A549 (cell line): ENCODE data around the gene ADAM8. TPM values are rescaled to one million over a fixed set of nuclear protein-coding genes. Genes with fewer than 3 reads are reported as not detected.

Experiments
- ATAC-seq, 2 experiments: fragments of 200-7000 bp in 1 of 2; fragments of >200 bp in 1 of 2; cut with Nextera tagmentation in 1 of 2; cut with Tn5 transposase in 1 of 2; 3 replicates each; pipeline versions ENCODE4 v1.8.0 to v1.9.1; 2018 to 2020; ENCODE audit warnings: mild to moderate bottlenecking in 1 of 2, moderate library complexity in 1 of 2
- CTCF ChIA-PET: fragments of 300-600 bp; sonication (Branson Sonifier 250); formaldehyde crosslinking; extraction: SDS; loops from one replicate; lab custom pipeline; 2021; ENCODE audit warnings: antibody characterized with exemption, inconsistent platforms; lab: Yijun Ruan, JAX
- POLR2A ChIA-PET: fragments of 350-600 bp; formaldehyde crosslinking; extraction: SDS; loops from one replicate; lab custom pipeline; 2021; ENCODE audit warnings: antibody characterized with exemption, inconsistent platforms; lab: Yijun Ruan, JAX
- DNase-seq, 2 experiments: peaks; one replicate each; pipeline versions ENCODE4 v3.0.0 to v3.0.0-alpha.2; 2011 to 2016; ENCODE audit warnings: low read depth in 1 of 2, low spot score in 1 of 2
- FAIRE-seq: peaks from 2 replicates; lab custom pipeline; 2011; peaks lifted over from hg19 to GRCh38; lab: Jason Lieb, UNC
- H3K27ac ChIP-seq, 2 experiments: fragments of >200 bp; sonication (Bioruptor Twin); formaldehyde crosslinking; 3 replicates each; pipeline ENCODE4 v1.5.1; 2016 to 2017
- H3K4me1 ChIP-seq: fragments of >200 bp; sonication (Bioruptor Twin); formaldehyde crosslinking; 3 replicates; pipeline ENCODE4 v1.6.1; 2016
- H3K4me2 ChIP-seq: fragments of >200 bp; sonication (Bioruptor Twin); formaldehyde crosslinking; 3 replicates; pipeline ENCODE4 v1.6.1; 2016
- H3K4me3 ChIP-seq: fragments of >200 bp; sonication (Bioruptor Twin); formaldehyde crosslinking; 3 replicates; pipeline ENCODE4 v1.5.1; 2016
- H3K9me3 ChIP-seq: fragments of >200 bp; sonication (Bioruptor Twin); formaldehyde crosslinking; 3 replicates; pipeline ENCODE4 v1.6.1; 2016
- CEBPB ChIP-seq, 2 experiments: fragments of >200 bp in 1 of 2; sonication (Bioruptor Twin) in 1 of 2; formaldehyde crosslinking in 1 of 2; IDR thresholded peaks; 2 replicates each; pipeline ENCODE4 v1.6.1; 2012 to 2016
- CHD4 ChIP-seq: fragments of 200-600 bp; sonication (generic); IDR thresholded peaks from 2 replicates; pipeline ENCODE4 v1.6.1; 2016; ENCODE audit warnings: antibody characterized with exemption, mild to moderate bottlenecking, borderline replicate concordance
- EP300 ChIP-seq, 2 experiments: fragments of >200 bp; sonication (Bioruptor Twin); formaldehyde crosslinking; IDR thresholded peaks; 2 replicates in 1 of 2; 3 replicates in 1 of 2; pipeline ENCODE4 v1.6.1; 2016 to 2017
- FOSL2 ChIP-seq, 2 experiments: fragments of 450-650 bp in 1 of 2; fragments of >200 bp in 1 of 2; sonication (Bioruptor Twin) in 1 of 2; formaldehyde crosslinking; IDR thresholded peaks; 2 replicates each; pipeline versions ENCODE4 v1.5.0 to v1.6.1; 2016 to 2020; ENCODE audit warnings: mild to moderate bottlenecking in 1 of 2, moderate library complexity in 1 of 2
- FOXS1 ChIP-seq: fragments of 250-450 bp; sonication (Bioruptor Pico); IDR thresholded peaks from 2 replicates; pipeline ENCODE4 v1.5.0; 2020; ENCODE audit warnings: mild to moderate bottlenecking, moderate library complexity
- GATA3 ChIP-seq: IDR thresholded peaks from 2 replicates; pipeline ENCODE4 v1.6.1; 2012; ENCODE audit warnings: borderline replicate concordance
- HEYL ChIP-seq: fragments of 250-450 bp; sonication (Bioruptor Pico); IDR thresholded peaks from 2 replicates; pipeline ENCODE4 v1.8.0; 2021; ENCODE audit warnings: mild to moderate bottlenecking, moderate library complexity
- HOXA7 ChIP-seq: fragments of 250-450 bp; sonication (Bioruptor Pico); IDR thresholded peaks from 2 replicates; pipeline ENCODE4 v1.5.0; 2020; ENCODE audit warnings: mild to moderate bottlenecking, moderate library complexity
- JUN ChIP-seq, 2 experiments: fragments of >200 bp; sonication (Bioruptor Twin); formaldehyde crosslinking; IDR thresholded peaks; 2 replicates in 1 of 2; 3 replicates in 1 of 2; pipeline ENCODE4 v1.6.1; 2016 to 2017
- NPAS2 ChIP-seq: fragments of 250-450 bp; sonication (Bioruptor Pico); IDR thresholded peaks from 2 replicates; pipeline ENCODE4 v1.8.0; 2022; ENCODE audit warnings: mild to moderate bottlenecking, moderate library complexity, borderline replicate concordance
- NR3C1 ChIP-seq: fragments of >200 bp; sonication (Bioruptor Twin); formaldehyde crosslinking; IDR thresholded peaks from 3 replicates; pipeline ENCODE4 v1.6.1; 2017
- PHF8 ChIP-seq: fragments of 200-600 bp; sonication (generic); IDR thresholded peaks from 2 replicates; pipeline ENCODE4 v1.6.1; 2016; ENCODE audit warnings: low read depth, mild to moderate bottlenecking, antibody characterized with exemption, moderate library complexity, borderline replicate concordance
- POLR2A ChIP-seq: IDR thresholded peaks from 2 replicates; pipeline ENCODE4 v1.6.1; 2012; ENCODE audit warnings: mild to moderate bottlenecking, low read length
- RAD21 ChIP-seq, 2 experiments: fragments of >200 bp in 1 of 2; sonication (Bioruptor Twin) in 1 of 2; formaldehyde crosslinking in 1 of 2; IDR thresholded peaks in 1 of 2; conservative IDR thresholded peaks in 1 of 2; 2 replicates in 1 of 2; 3 replicates in 1 of 2; pipeline ENCODE4 v1.6.1; 2012 to 2018; ENCODE audit warnings: inconsistent platforms in 1 of 2
- RARB ChIP-seq: fragments of 250-450 bp; sonication (Bioruptor Pico); IDR thresholded peaks from 2 replicates; pipeline ENCODE4 v1.8.0; 2021; ENCODE audit warnings: mild to moderate bottlenecking, moderate library complexity
- RCOR1 ChIP-seq: fragments of 150-350 bp; IDR thresholded peaks from 2 replicates; pipeline ENCODE4 v1.6.1; 2014; ENCODE audit warnings: antibody characterized with exemption, low read length, low read depth
- ZFP36 ChIP-seq: fragments of 450-650 bp; IDR thresholded peaks from 2 replicates; pipeline ENCODE4 v1.6.1; 2014; ENCODE audit warnings: borderline replicate concordance; ENCODE audit not compliant: partially characterized antibody
- ZNF302 ChIP-seq: fragments of 250-450 bp; sonication (Bioruptor Pico); IDR thresholded peaks from 2 replicates; pipeline ENCODE4 v1.9.0; 2021; ENCODE audit warnings: inconsistent platforms, mild to moderate bottlenecking, moderate library complexity
- ZSCAN20 ChIP-seq: fragments of 250-450 bp; sonication (Bioruptor Pico); IDR thresholded peaks from 2 replicates; pipeline ENCODE4 v1.8.0; 2022; ENCODE audit warnings: mild to moderate bottlenecking, moderate library complexity
- WGBS: methylation state at CpG from one replicate; pipeline ENCODE4 v1.1.6; 2017; ENCODE audit errors: missing lambda C conversion rate; 5-methylcytosine and 5-hydroxymethylcytosine counted together
- polyA plus RNA-seq, 4 experiments: library from polyadenylated mRNA; depleted of rRNA in 3 of 4; stranded (reverse); fragments of >200 nt; fragmentation: RNase III in 1 of 4; extraction: RNeasy Plus Mini Kit Qiagen cat#74134 plus additional on column Dnase treatment in 1 of 4; gene quantifications; 2 replicates in 3 of 4; 3 replicates in 1 of 4; pipeline ENCODE4 v1.2.3, GENCODE V29; 2011 to 2017
- TF ChIP-seq, protein P1 (sequence below): IDR thresholded peaks from 2 replicates; pipeline ENCODE4 v1.6.1; 2012
- TF ChIP-seq, protein P2 (sequence below): fragments of >200 bp; sonication (Bioruptor Twin); formaldehyde crosslinking; IDR thresholded peaks from 3 replicates; pipeline ENCODE4 v1.6.1; 2016
- TF ChIP-seq, protein P3 (sequence below): IDR thresholded peaks from 2 replicates; pipeline ENCODE4 v1.6.1; 2012
- TF ChIP-seq, protein P4 (sequence below): fragments of >200 bp; sonication (Bioruptor Twin); formaldehyde crosslinking; IDR thresholded peaks from 3 replicates; pipeline ENCODE4 v1.5.1; 2016
- TF ChIP-seq, protein P5 (sequence below): fragments of 450-650 bp; IDR thresholded peaks from 2 replicates; pipeline ENCODE4 v1.6.1; 2014; ENCODE audit warnings: antibody characterized with exemption

Gene ADAM8
- polyA plus RNA-seq, 2 of the 4 experiments (the other 2 are of a cell fraction), result 1.4 to 4.1 TPM

DNA sequence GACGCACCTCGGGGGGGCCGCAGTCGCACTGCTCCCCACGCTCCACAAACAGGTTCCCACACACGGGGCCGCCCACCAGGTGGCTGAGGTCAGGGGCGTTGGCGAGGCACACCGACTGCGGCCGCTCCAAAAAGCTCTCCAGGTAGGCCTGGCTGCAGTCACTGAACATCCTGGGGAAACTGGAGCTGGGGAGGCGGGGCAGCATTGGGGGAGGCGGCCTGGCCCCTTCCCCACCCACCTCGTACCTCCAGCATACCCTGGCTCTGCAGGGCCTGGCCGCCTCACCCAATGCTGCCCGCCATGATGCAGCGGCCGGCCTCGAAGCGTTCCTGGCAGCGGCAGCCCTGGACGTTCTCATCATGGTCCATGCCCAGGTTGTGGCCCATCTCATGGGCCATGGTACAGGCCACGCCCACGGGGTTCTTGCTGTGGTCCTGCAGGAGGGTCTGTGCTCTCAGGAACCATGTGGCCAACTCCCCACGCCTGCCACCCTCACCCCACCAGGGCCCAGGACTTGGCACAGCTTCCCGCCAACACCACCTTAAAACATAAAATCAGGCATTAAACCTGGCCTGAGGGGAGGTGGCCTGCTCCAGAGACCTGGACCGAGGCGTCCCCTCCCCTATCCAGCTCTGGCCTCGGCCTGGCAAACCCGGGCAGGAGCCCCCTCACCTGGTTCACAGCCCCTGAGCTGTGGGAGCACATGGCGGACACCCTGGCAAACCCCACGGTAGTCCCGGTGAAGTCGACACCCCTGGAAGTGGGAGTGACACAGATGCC is 5.0 kb downstream of the ADAM8 start:
- Histone ChIP-seq H3K4me1 (no peaks in the 10 kb centered on the region), H3K4me2 (no peak overlapping the region), H3K9me3 (no peaks in the 10 kb centered on the region), H3K27ac (no peak overlapping the region), H3K4me3 (no peak overlapping the region)
- no peak for DNase-seq
- TF ChIP-seq ZNF302, result no peak
- TF ChIP-seq, protein P1, sequence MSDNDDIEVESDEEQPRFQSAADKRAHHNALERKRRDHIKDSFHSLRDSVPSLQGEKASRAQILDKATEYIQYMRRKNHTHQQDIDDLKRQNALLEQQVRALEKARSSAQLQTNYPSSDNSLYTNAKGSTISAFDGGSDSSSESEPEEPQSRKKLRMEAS, result no peak
- no peak for TF ChIP-seq POLR2A
- TF ChIP-seq ZSCAN20, result no peak
- TF ChIP-seq JUN (IDR thresholded peaks at IDR 0.05), result no peak
- no peak for TF ChIP-seq FOXS1 (CRISPR knock-in tag)
- TF ChIP-seq CEBPB (IDR thresholded peaks at IDR 0.05), result no peak
- TF ChIP-seq HEYL, result no peak
- TF ChIP-seq FOSL2 (IDR thresholded peaks at IDR 0.05), result no peak
- TF ChIP-seq FOSL2 (CRISPR knock-in tag; IDR thresholded peaks at IDR 0.05), result no peak
- no peak for TF ChIP-seq CHD4
- TF ChIP-seq NPAS2, result no peak
- TF ChIP-seq PHF8, result no peak
- no peak for TF ChIP-seq HOXA7 (CRISPR knock-in tag)
- TF ChIP-seq, protein P2, sequence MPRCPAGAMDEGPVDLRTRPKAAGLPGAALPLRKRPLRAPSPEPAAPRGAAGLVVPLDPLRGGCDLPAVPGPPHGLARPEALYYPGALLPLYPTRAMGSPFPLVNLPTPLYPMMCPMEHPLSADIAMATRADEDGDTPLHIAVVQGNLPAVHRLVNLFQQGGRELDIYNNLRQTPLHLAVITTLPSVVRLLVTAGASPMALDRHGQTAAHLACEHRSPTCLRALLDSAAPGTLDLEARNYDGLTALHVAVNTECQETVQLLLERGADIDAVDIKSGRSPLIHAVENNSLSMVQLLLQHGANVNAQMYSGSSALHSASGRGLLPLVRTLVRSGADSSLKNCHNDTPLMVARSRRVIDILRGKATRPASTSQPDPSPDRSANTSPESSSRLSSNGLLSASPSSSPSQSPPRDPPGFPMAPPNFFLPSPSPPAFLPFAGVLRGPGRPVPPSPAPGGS, result no peak
- ATAC-seq, result no peak
- POLR2A ChIA-PET, result no interaction called here
- CTCF ChIA-PET, result interaction anchor here (0.8 to 2.1 kb wide), 3 partner anchors 9 to 14 kb away, joined by 3 to 9 read pairs (median 3); no protein-coding TSS in a partner anchor
- WGBS, result 66% methylated on average over 20 of the region's 35 CpGs
- FAIRE-seq, result no peak

DNA sequence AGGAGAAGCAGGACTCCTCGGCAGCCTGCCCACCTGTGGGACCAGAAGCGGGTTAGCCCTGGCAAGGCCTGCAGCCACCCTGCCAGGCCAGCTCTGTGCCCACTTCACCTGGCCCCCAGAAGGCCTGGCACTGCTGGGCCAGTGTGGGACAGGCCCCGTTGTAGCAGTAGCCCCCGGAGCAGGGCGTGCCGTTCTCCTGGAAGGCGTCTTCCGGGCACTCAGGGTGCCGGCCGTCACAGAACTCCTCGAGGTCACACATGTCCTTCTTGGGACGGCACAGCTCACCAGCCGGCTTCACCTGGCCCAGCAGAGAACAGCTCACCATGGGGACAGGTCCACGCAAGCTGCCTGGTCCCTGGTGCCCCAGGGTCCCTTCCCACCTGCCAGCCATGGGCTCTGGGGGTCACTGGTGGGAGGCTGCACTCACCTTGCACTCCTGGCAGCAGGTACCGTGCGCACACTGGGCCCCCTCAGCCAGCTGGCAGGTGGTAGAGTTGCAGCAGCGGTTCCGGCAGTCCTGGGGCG is 5.8 kb downstream of the ADAM8 start:
- no peak for TF ChIP-seq ZNF302
- TF ChIP-seq NR3C1, result no peak
- no peak for TF ChIP-seq HOXA7 (CRISPR knock-in tag)
- no peak for TF ChIP-seq RCOR1
- TF ChIP-seq, protein P3, sequence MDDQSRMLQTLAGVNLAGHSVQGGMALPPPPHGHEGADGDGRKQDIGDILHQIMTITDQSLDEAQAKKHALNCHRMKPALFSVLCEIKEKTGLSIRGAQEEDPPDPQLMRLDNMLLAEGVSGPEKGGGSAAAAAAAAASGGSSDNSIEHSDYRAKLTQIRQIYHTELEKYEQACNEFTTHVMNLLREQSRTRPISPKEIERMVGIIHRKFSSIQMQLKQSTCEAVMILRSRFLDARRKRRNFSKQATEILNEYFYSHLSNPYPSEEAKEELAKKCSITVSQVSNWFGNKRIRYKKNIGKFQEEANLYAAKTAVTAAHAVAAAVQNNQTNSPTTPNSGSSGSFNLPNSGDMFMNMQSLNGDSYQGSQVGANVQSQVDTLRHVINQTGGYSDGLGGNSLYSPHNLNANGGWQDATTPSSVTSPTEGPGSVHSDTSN, result no peak
- no peak for TF ChIP-seq PHF8
- no peak for TF ChIP-seq RARB (CRISPR knock-in tag)
- no peak for TF ChIP-seq FOSL2 (IDR thresholded peaks at IDR 0.05)
- TF ChIP-seq FOSL2 (CRISPR knock-in tag; IDR thresholded peaks at IDR 0.05), result no peak
- TF ChIP-seq CEBPB (IDR thresholded peaks at IDR 0.05), result no peak
- no peak for TF ChIP-seq ZFP36
- TF ChIP-seq, protein P4, sequence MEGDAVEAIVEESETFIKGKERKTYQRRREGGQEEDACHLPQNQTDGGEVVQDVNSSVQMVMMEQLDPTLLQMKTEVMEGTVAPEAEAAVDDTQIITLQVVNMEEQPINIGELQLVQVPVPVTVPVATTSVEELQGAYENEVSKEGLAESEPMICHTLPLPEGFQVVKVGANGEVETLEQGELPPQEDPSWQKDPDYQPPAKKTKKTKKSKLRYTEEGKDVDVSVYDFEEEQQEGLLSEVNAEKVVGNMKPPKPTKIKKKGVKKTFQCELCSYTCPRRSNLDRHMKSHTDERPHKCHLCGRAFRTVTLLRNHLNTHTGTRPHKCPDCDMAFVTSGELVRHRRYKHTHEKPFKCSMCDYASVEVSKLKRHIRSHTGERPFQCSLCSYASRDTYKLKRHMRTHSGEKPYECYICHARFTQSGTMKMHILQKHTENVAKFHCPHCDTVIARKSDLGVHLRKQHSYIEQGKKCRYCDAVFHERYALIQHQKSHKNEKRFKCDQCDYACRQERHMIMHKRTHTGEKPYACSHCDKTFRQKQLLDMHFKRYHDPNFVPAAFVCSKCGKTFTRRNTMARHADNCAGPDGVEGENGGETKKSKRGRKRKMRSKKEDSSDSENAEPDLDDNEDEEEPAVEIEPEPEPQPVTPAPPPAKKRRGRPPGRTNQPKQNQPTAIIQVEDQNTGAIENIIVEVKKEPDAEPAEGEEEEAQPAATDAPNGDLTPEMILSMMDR, result no peak
- no peak for TF ChIP-seq JUN (IDR thresholded peaks at IDR 0.05)
- no peak for TF ChIP-seq GATA3
- no peak for TF ChIP-seq POLR2A
- TF ChIP-seq RAD21 (conservative IDR thresholded peaks at IDR 0.05 in 1 of 2, IDR thresholded peaks at IDR 0.05 in 1 of 2), result no peak
- no peak for TF ChIP-seq EP300 (IDR thresholded peaks at IDR 0.05)
- TF ChIP-seq, protein P5, sequence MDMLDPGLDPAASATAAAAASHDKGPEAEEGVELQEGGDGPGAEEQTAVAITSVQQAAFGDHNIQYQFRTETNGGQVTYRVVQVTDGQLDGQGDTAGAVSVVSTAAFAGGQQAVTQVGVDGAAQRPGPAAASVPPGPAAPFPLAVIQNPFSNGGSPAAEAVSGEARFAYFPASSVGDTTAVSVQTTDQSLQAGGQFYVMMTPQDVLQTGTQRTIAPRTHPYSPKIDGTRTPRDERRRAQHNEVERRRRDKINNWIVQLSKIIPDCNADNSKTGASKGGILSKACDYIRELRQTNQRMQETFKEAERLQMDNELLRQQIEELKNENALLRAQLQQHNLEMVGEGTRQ, result no peak
- DNase-seq, result no peak
- ChIA-PET CTCF (interaction anchor here (0.8 to 3.1 kb wide), 5 partner anchors 8 to 37 kb away, joined by 3 to 9 read pairs (median 3); no protein-coding TSS in a partner anchor), POLR2A (no interaction called here)
- no peak for FAIRE-seq
- Histone ChIP-seq H3K4me3 (no peak overlapping the region), H3K4me1 (peaks cover under 1% of the 10 kb centered on the region; the same call in 1 of the 3 replicates), H3K9me3 (no peaks in the 10 kb centered on the region), H3K27ac (no peak overlapping the region), H3K4me2 (no peak overlapping the region)
- ATAC-seq, result no peak
- WGBS, result no CpG with 5 or more reads among the region's 19 CpGs
